Right hindlimb (tissue), 1 donor: Measurements from ENCODE around the gene AGPAT1.
"Not testable (repeated sequence)": the region's sequence is repeated elsewhere in the genome, so short reads cannot be mapped to it uniquely, and the experiment has no call there.

Source experiments
- DNase-seq: peaks from one replicate; pipeline ENCODE4 v3.0.0-alpha.2; 2018

Gene AGPAT1

DNA sequence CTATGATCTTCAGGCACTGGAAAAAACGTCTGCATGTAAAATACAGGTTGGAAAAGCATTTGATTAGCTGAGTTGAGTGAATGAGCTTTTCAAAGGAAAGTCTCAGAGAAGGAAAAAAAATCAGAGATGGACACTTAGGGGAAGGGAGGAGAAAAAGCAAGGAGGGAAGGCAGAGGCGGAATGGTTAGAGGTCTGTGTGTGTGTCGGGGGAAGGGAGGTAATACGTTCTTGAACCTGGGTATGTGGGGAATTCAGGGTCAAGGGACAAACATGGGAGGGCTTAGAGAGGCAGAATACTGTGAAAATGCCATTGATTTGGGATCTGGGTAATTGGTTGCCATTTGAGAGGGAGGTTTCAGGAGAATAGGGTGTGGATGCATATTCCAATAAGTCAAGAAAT lies 29.2 kb downstream of the AGPAT1 start:
- DNase-seq, result no peak

DNA sequence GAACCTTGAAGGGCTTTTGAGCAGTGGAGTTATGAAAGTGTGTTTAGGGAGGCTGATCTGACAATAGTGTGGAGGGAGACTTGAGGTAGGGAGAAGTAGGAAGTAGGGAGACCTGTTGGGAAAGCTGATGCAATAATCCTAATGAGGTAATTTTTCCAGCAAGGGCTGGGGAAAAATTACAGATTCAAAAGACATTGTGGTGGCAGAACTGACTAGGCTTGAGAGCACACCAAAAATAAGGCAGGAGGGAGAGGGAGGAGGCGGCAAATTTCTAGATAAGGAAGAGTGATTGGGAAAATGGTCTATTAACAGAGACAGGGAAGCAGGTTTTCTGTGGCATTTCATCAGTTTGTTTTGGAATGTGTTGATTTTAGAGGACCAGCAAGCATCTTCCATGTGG lies 29.6 kb downstream of the AGPAT1 start:
- no peak for DNase-seq

GRCh38 chr6:32144238-32144637 lies 31.6 kb downstream of the AGPAT1 start:
- not testable (repeated sequence) for DNase-seq

DNA sequence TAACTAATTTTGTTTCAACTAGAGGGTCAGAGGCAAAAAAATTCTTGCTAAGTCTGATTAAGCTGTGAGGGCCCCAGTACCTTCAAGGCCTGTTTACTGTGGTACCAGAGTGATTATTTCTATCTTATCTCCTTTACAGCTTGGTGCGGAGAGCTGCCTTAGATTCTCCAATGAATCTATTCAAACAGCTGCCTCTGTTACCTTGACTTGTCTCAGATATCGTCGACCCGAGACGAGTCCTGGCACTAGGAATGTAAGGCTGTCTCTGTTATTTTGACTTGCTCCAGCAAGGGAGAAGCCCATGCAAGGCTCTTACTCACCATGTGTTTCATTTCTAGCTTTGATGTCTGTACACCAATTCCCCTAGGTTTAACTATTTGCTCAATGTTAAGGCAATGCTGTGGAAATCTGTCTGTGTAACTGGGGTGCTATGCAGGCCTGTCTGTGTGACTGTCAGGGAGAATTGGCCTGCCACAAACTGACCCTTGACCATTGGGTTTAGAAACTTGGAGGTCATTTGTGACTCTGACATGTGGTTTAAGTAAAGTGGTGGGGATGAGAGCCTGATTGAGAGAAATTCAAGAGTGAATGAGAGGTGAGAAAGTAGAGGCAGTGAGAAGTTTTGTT lies 35.4 kb downstream of the AGPAT1 start:
- DNase-seq, result no peak

- DNase-seq, result no peak
These were observed 36.3 kb downstream of the AGPAT1 start for GRCh38 chr6:32139590-32139989.

GRCh38 chr6:32137454-32137853 lies 38.4 kb downstream of the AGPAT1 start:
- no peak for DNase-seq

- no peak for DNase-seq
These were observed 42.1 kb downstream of the AGPAT1 start for GRCh38 chr6:32133786-32134185.

DNA sequence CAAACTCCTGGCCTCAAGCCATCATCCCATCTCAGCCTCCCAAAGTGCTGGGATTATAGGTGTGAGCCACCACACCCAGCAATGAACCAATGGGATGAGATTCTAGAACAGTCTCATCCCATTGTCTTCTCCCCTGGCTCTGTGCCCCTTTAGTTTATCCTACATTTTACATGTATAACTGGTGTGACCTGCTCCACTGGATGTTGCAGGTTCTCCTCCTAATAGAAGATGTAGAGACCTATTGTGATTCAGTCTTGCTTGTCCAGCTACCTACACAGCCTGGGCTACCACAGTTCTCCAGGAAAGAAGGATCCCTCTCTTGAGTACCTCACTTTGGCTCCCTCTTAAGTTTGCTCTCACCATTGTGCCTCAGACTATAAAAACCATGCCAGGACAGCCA lies 43.8 kb downstream of the AGPAT1 start:
- DNase-seq, result no peak

GRCh38 chr6:32131439-32131948 lies 44.4 kb downstream of the AGPAT1 start:
- DNase-seq, result no peak

GRCh38 chr6:32129297-32130088 lies 46.4 kb downstream of the AGPAT1 start:
- no peak for DNase-seq

- DNase-seq, result no peak
These were observed 47.1 kb downstream of the AGPAT1 start for GRCh38 chr6:32128751-32129296.

DNA sequence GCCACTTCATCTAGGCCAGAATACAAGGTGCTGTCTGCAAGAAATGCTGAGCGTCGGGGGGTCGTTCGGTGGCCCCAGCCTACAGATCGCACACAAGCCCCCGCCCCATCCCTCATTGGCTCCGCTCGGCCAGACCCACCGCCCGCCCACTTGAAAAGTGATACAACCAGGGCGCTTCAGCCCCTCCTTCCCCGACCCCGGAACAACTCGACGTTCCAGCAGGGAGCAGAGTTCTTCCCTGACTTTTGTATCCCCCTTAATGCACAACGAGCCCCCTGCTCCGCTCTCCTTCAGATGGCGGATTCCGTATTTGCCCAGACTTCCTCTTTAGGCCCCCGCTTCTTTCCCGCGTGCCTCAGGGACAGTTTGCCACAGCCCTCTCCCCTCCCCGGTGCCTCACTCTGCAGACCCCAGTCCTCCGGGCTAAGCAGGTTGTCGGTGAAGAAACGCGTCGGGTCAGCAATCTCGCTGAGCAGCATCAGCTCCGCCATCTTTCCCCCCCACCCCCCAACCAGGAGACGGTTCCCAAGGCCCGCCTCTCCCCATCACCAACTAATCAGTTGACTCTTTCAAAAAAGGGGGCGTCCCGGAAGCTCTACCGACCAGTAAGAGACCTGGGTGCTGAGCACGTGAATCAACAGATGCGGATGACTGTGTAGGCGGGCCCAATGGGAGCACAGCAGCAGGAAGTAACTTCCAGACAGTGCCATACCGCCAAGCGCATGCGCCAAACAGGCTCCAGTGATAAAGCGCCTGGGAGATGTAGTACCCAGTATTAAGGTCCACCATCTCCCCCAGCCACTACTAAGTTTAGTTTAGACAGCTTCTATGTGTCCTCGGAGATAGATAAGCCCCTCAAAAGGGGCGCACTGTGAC lies 47.9 kb downstream of the AGPAT1 start, which contains the start of gene ATF6B:
TSS of gene ATF6B (minus strand) at position 530 of the 876 bp plus-strand sequence. CDS start at position 491, 39 bp downstream.
- DNase-seq, result peak; percentile 99

- no peak for DNase-seq
These were observed 48.5 kb downstream of the AGPAT1 start for GRCh38 chr6:32127409-32127716.

DNA sequence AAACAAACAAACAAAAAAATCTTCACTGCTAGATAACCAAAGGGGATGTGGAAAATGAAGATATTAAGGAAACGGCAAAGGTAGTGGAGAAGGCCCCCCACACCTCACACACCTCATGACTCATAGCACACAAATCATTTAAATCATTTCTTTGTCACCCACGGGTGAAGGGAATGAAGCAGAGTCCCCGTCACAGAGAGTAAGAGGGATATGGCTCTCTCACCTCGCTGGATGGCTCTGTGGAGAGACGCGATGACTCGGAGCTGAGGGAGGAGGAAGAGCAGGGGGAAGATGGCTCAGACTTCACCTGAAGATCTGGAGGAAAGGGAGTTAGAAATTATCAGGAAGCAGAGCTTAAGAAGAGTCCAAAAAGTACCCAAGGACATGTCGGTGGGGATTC lies 49.0 kb downstream of the AGPAT1 start:
- no peak for DNase-seq

DNA sequence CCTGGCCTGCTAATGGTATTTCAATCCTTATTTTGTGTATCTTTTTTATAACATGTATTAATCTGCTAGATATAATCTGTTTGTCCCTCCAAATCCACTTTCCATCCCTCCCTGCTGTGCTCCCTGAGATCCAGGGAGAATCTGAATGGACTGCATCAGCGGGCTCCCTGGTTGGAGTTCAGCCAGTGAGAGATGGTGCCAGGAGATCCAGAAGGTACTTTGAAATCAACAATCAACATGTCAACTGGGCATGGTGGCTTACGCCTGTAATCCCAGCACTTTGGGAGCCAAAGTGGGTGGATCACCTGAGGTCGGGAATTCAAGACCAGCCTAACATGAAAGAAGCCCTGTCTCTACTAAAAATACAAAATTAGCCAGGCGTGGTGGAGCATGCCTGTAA lies 52.2 kb downstream of the AGPAT1 start:
- no peak for DNase-seq

GRCh38 chr6:32120573-32121059 lies 55.3 kb downstream of the AGPAT1 start:
- DNase-seq, result no peak

DNA sequence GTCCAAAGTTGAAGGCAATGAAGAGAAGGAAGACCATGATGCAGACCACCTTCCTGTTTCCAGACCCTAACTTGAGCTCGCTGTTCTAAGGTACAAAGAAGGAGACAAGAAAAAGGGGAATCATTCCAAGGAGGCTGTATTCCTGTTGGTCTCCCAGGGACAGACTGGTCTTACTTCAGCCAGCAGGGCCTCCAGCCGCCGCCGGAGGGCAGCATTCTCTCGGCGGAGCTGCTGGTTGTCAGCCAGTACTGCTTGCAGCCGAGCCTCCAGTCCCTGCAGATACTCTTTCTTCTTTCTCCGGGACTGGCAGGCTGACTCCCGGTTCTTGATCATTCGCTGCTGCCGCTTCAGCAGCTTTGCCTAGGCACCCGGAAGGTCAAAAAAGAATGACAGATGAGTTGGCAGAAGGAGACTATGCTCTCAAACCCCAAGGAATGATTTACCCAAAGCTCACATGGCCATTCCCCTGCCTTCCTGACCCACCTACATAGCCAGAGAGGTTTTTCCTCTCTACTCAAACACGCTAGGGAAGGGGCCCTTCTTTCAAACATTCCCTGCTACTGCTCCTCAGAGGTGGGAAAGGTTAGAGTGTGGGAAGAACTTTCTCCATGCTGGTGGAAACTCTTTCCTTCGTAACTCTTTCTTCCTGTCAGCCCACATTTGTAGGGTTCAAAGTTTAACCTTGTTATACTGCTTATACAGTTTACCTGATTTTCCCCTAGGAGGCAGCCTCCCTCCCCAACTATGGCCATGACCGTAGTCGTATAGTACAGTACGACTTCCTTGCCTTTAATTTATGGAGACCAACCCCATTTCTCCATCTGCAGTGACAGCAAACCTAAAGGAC lies 56.9 kb downstream of the AGPAT1 start:
- peak; percentile 90 for DNase-seq
